ENCODE measurements around the gene MTX2.
"Not testable (repeated sequence)": the region's sequence is repeated elsewhere in the genome, so short reads cannot be mapped to it uniquely, and the experiment has no call there.

MTX2 gene

DNA sequence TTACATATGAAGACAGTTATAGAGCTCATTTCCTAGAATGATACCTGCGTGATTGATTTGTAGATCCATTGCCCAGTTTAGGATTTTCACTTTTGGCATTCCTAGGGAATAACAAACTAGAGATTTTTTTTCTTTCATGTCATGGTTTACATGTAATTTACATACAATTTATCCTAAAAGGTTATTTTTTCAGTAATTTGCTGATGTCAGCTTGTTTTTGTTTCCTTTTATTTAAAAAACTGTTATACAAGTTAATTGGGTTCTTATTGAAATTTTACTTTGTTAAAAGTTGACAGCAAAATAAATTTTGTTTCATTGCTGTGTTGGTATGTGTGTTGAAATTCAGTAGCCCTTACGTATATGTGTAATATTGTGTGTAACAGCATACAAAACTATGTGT is 23.4 kb downstream of the MTX2 start:
- TF ChIP-seq EZH2 (IDR thresholded peaks at IDR 0.05), result no peak
- no peak for TF ChIP-seq FOXP2 (optimal IDR thresholded peaks at IDR 0.05; ENCODE audit: control extremely low read depth, extremely low read length, insufficient read depth)
- no peak for TF ChIP-seq POLR2AphosphoS5 (IDR thresholded peaks at IDR 0.05; ENCODE audit: borderline replicate concordance, low read depth, low read length)
- no peak for DNase-seq (ENCODE audit: low read depth, low spot score)
- Histone ChIP-seq H3K9me3 (ENCODE audit: low read depth, low read length) (no peaks in the 10 kb centered on the region), H3K4me3 (no peak overlapping the region), H3K9ac (ENCODE audit: insufficient read length) (no peak overlapping the region), H3K36me3 (ENCODE audit: insufficient read depth, low read length) (no peaks in the 10 kb centered on the region), H3K27ac (no peak overlapping the region)

DNA sequence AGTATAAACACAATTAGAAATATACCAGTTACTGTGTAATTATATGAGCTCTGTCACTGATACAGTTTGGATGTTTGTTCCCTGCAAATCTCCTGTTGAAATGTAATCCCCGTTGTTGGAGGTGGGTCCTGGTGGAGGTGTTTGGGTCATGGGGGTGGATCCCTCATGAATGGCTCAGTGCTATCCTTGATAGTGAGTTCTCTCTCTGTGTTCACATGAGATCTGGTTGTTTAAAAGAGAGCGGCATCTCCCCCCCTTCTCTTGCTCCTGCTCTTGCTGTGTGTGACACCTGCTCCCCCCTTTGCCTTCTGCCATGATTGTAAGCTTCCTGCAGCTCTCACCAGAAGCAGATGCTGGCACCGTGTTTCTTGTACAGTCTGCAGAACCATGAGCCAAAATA is 24.1 kb downstream of the MTX2 start:
- Histone ChIP-seq H3K9me3 (ENCODE audit: low read depth, low read length) (no peaks in the 10 kb centered on the region), H3K4me3 (no peak overlapping the region), H3K27ac (no peak overlapping the region), H3K36me3 (ENCODE audit: insufficient read depth, low read length) (no peaks in the 10 kb centered on the region), H3K9ac (ENCODE audit: insufficient read length) (no peak overlapping the region)
- TF ChIP-seq FOXP2 (optimal IDR thresholded peaks at IDR 0.05; ENCODE audit: control extremely low read depth, extremely low read length, insufficient read depth) (no peak), EZH2 (IDR thresholded peaks at IDR 0.05) (no peak), POLR2AphosphoS5 (IDR thresholded peaks at IDR 0.05; ENCODE audit: borderline replicate concordance, low read depth, low read length) (no peak)
- DNase-seq (ENCODE audit: low read depth, low spot score), result no peak

DNA sequence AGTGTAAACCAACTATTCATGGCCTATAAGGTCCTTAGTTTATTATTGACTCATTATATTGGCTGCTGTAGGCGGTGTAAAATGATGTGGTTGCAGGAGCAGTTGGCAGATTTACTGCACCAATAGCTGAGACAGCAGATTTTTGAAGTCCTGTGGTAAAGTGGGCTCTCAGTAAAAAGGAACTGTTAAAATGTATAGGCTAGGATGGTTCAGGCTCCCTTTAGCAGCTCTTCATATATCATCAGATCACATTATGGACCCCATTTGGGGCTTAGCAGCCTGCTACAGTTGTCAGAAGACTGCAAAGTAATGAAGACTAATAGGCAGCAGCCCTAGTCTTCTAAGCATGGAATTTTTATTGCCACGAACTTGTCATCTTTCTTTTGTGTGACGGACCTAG is 27.8 kb downstream of the MTX2 start:
- Histone ChIP-seq H3K9me3 (ENCODE audit: low read depth, low read length) (no peaks in the 10 kb centered on the region), H3K9ac (ENCODE audit: insufficient read length) (no peak overlapping the region), H3K27ac (peak overlapping the region; percentile 76), H3K4me3 (peak overlapping the region; percentile 55), H3K36me3 (ENCODE audit: insufficient read depth, low read length) (peaks cover 3% of the 10 kb centered on the region; the same call in 1 of the 2 replicates)
- TF ChIP-seq FOXP2 (optimal IDR thresholded peaks at IDR 0.05; ENCODE audit: control extremely low read depth, extremely low read length, insufficient read depth) (no peak), POLR2AphosphoS5 (IDR thresholded peaks at IDR 0.05; ENCODE audit: borderline replicate concordance, low read depth, low read length) (peak; percentile 73)
- peak; percentile 90 for DNase-seq (ENCODE audit: low read depth, low spot score)

DNA sequence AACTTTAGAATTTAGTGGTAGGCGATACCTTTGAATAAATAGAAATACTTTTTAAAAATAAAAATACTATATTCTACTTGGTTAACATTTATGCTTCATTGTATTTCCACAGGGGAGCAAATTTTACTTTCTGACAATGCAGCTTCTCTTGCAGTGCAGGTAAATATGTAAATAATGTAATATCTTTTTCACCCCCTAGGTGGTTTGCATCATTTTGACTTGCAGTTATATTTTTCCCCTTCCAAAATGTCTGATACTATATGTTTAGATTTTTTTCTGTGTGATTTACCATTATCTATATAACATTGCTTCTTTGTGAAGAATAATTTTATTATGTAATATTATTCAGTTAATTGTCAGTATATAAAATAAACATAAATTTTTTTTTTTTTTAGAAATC is 28.5 kb downstream of the MTX2 start:
- no peak overlapping the region for H3K4me3 ChIP-seq

DNA sequence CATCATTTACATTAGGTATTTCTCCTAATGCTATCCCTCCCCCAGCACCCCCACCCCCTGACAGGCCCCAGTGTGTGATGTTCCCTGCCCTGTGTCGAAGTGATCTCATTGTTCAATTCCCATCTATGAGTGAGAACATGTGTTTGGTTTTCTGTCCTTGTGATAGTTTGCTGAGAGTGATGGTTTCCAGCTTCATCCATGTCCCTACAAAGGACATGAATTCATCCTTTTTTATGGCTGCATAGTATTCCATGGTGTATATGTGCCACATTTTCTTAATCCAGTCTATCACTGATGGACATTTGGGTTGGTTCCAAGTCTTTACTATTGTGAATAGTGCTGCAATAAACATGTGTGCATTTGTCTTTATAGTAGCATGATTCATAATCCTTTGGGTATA is 36.8 kb downstream of the MTX2 start:
- not testable (repeated sequence) for H3K27ac ChIP-seq; H3K4me3 ChIP-seq; H3K9me3 ChIP-seq (ENCODE audit: low read depth, low read length); DNase-seq (ENCODE audit: low read depth, low spot score); H3K9ac ChIP-seq (ENCODE audit: insufficient read length)
- H3K36me3 ChIP-seq (ENCODE audit: insufficient read depth, low read length), result peaks cover 18% of the 10 kb centered on the region

More for the DNA sequence above, 28.5 kb downstream of the MTX2 start:
- TF ChIP-seq EZH2 (IDR thresholded peaks at IDR 0.05) (no peak), FOXP2 (optimal IDR thresholded peaks at IDR 0.05; ENCODE audit: control extremely low read depth, extremely low read length, insufficient read depth) (no peak), POLR2AphosphoS5 (IDR thresholded peaks at IDR 0.05; ENCODE audit: borderline replicate concordance, low read depth, low read length) (no peak)
- peaks cover 3% of the 10 kb centered on the region; the same call in 1 of the 2 replicates for H3K36me3 ChIP-seq (ENCODE audit: insufficient read depth, low read length)
- H3K9me3 ChIP-seq (ENCODE audit: low read depth, low read length), result no peaks in the 10 kb centered on the region
- H3K9ac ChIP-seq (ENCODE audit: insufficient read length), result no peak overlapping the region
- H3K27ac ChIP-seq, result no peak overlapping the region
- no peak for DNase-seq (ENCODE audit: low read depth, low spot score)

DNA sequence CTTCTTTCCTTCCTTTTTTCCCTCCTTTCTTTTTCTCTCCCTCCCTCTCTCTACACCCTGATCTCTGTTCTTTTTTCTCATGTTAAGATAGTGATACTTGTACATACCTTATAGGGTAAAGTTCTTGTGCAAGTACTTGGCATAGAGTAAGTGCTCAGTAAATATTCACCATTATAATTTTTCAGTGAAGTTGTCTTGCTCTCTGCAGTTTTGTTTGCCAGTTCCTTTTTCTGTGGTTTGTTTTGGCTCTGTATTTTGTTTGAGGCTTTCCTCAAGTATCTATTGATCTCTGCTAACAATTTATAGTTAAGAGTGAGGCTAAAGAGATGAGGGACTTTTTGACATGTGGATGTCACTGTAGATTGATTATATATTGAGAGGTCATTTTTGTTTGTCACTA is 48.0 kb downstream of the MTX2 start:
- Histone ChIP-seq H3K27ac (peak overlapping the region; percentile 39; the same call in 1 of the 2 replicates), H3K9ac (ENCODE audit: insufficient read length) (no peak overlapping the region), H3K9me3 (ENCODE audit: low read depth, low read length) (no peaks in the 10 kb centered on the region), H3K36me3 (ENCODE audit: insufficient read depth, low read length) (peaks cover 5% of the 10 kb centered on the region; the same call in 1 of the 2 replicates), H3K4me3 (no peak overlapping the region)
- no peak for TF ChIP-seq FOXP2 (optimal IDR thresholded peaks at IDR 0.05; ENCODE audit: control extremely low read depth, extremely low read length, insufficient read depth)
- no peak for TF ChIP-seq POLR2AphosphoS5 (IDR thresholded peaks at IDR 0.05; ENCODE audit: borderline replicate concordance, low read depth, low read length)
- no peak for DNase-seq (ENCODE audit: low read depth, low spot score)

DNA sequence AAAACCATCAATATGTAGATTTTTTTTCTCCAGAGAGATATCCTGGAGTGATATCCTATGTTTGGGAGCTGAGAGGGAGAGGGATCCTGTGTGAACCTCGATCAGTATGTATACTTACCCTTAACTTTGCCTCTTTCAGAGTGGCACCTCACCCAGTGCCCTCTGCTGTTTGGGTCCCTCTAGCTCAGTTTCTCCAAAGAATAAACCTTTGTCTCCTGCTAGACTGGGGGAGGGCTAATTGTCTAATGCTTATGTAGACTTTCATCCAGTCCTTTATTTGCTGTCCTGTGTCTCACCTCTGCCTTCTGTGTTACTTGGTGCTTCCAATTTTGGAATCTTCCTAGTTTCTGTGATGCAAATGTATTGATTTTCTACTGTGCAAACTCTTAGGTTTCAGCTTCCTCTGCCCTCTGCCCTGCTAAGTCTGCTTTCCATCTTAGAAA is 48.4 kb downstream of the MTX2 start:
- Histone ChIP-seq H3K9ac (ENCODE audit: insufficient read length) (no peak overlapping the region), H3K36me3 (ENCODE audit: insufficient read depth, low read length) (peaks cover 5% of the 10 kb centered on the region; the same call in 1 of the 2 replicates), H3K27ac (no peak overlapping the region), H3K4me3 (no peak overlapping the region), H3K9me3 (ENCODE audit: low read depth, low read length) (no peaks in the 10 kb centered on the region)
- TF ChIP-seq POLR2AphosphoS5 (IDR thresholded peaks at IDR 0.05; ENCODE audit: borderline replicate concordance, low read depth, low read length) (no peak), FOXP2 (optimal IDR thresholded peaks at IDR 0.05; ENCODE audit: control extremely low read depth, extremely low read length, insufficient read depth) (no peak), EZH2 (IDR thresholded peaks at IDR 0.05) (no peak)
- no peak for DNase-seq (ENCODE audit: low read depth, low spot score)

DNA sequence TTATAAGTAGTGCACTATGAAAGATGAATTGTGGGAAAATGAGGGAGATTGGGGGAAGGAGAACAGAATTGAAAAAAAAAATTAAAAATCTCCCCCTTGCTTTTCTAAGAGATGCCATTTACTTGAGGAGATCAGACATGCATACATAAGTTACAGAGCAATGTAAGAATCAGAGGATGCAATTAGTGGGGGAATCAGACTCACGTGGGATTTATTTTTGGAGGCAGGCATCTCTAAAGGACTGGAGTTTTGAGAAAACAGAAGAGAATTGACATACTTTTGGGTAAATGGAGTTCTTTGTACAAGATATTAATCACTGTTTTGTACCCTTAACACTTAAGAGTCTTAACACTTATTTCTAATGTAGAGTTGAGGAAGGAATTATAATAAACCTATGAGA is 52.7 kb downstream of the MTX2 start:
- DNase-seq (ENCODE audit: low read depth, low spot score), result no peak
- H3K9me3 ChIP-seq (ENCODE audit: low read depth, low read length), result no peaks in the 10 kb centered on the region
- no peak overlapping the region for H3K4me3 ChIP-seq
- no peak overlapping the region for H3K9ac ChIP-seq (ENCODE audit: insufficient read length)
- TF ChIP-seq EZH2 (IDR thresholded peaks at IDR 0.05) (no peak), FOXP2 (optimal IDR thresholded peaks at IDR 0.05; ENCODE audit: control extremely low read depth, extremely low read length, insufficient read depth) (no peak), POLR2AphosphoS5 (IDR thresholded peaks at IDR 0.05; ENCODE audit: borderline replicate concordance, low read depth, low read length) (no peak)
- H3K27ac ChIP-seq, result no peak overlapping the region
- H3K36me3 ChIP-seq (ENCODE audit: insufficient read depth, low read length), result peaks cover 5% of the 10 kb centered on the region; the same call in 1 of the 2 replicates

DNA sequence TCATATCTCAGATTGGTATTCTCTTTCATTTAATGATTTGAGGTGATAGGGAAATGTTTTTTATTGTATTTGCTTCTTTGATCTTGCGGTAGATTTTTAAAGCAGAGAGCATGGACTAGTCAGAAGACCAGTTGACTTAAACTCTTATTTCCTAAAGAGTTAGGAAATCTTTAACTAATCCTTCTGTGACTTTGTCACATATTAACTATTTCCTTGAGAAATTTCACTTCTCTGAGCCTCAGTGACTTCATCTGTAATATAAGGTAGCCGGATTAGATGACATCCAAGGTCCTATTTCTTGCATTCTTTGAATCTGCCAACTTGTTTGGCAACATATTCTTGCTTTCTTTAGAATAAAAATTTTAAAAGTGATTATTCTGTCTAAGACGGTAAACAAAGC is 55.6 kb downstream of the MTX2 start:
- Histone ChIP-seq H3K27ac (no peak overlapping the region), H3K4me3 (no peak overlapping the region), H3K36me3 (ENCODE audit: insufficient read depth, low read length) (peaks cover 17% of the 10 kb centered on the region), H3K9ac (ENCODE audit: insufficient read length) (no peak overlapping the region), H3K9me3 (ENCODE audit: low read depth, low read length) (no peaks in the 10 kb centered on the region)
- no peak for DNase-seq (ENCODE audit: low read depth, low spot score)
- no peak for TF ChIP-seq EZH2 (IDR thresholded peaks at IDR 0.05)
- no peak for TF ChIP-seq POLR2AphosphoS5 (IDR thresholded peaks at IDR 0.05; ENCODE audit: borderline replicate concordance, low read depth, low read length)
- TF ChIP-seq FOXP2 (optimal IDR thresholded peaks at IDR 0.05; ENCODE audit: control extremely low read depth, extremely low read length, insufficient read depth), result no peak

All from SK-N-MC (cell line).